CD1c-positive myeloid dendritic cell (primary cell): ENCODE measurements around the gene ERVW-1.

Experiments used
- DNase-seq: peaks from one replicate; pipeline ENCODE4 v3.0.0-alpha.2; 2016; ENCODE audit errors: extremely low spot score

The ERVW-1 gene

DNA sequence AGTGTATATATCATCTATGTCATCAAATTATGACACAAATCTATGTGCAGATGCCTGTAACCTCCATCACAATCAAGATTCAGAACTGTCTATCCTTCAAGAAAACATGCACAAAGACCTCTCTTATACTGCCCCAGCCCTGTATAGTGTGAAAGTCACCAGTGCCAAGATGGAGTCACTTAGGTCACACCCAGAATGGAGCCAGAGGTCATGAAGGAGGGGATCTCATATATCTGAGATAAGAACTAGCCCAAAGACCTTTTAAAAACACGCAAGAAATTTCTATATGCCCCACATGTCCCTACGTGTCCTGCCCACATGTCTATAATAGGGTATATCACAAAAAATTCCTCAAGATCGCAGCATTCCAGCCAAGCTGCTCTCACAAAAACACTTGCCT is 50.6 kb downstream of the ERVW-1 start:
- no peak for DNase-seq

DNA sequence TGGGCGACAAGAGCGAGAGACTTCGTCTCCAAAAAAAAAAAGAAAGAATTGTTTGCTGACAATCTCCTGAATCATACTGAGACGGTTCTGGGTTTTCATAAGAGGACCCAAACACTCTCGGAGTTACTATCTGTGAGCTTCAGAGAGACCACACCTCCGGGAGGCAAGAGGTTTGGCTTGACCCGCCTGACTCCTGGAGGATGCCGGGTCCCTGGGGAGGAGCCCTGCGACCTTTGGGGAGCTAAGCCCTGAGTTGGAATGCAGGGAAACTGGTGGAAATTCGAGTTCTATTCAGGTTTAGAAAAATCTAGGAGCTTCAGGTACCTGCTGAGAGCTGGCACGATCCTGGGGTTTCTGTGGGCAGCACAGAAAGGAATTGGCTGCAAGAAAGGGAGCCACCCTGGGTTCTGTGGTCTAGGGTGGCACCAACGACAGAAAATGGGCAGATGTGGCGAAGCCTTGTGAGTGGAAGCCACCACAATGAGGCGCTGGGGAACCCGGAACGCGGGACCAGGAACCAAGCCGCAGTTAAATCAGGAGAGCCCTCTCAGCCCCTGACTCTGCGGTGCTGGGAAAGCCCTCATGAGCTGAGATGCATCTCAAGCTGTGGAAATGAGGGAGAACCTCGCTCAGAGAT is 52.3 kb downstream of the ERVW-1 start:
- DNase-seq, result no peak

GRCh38 chr7:92423710-92424131 is 54.0 kb downstream of the ERVW-1 start:
- no peak for DNase-seq

DNA sequence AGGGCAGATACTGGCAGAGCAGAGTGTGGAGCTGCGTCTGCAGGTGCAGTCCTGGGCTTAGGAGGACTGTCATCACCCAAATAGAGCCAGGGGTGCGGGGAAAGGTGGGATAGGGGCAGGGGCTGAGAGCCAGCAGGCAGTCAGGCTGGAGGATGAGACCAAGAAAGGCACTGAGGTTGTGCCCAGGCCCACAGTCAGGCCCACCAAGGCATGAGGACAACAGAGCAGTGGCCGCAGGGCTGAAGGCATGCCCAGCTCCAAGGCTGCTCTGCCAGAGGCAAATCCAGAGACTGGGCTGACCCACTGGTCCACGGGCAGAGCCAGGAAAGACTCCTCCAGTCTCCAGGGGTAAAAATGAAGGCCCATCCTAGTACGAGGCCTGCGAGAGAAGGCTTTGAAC is 54.8 kb downstream of the ERVW-1 start:
- no peak for DNase-seq

DNA sequence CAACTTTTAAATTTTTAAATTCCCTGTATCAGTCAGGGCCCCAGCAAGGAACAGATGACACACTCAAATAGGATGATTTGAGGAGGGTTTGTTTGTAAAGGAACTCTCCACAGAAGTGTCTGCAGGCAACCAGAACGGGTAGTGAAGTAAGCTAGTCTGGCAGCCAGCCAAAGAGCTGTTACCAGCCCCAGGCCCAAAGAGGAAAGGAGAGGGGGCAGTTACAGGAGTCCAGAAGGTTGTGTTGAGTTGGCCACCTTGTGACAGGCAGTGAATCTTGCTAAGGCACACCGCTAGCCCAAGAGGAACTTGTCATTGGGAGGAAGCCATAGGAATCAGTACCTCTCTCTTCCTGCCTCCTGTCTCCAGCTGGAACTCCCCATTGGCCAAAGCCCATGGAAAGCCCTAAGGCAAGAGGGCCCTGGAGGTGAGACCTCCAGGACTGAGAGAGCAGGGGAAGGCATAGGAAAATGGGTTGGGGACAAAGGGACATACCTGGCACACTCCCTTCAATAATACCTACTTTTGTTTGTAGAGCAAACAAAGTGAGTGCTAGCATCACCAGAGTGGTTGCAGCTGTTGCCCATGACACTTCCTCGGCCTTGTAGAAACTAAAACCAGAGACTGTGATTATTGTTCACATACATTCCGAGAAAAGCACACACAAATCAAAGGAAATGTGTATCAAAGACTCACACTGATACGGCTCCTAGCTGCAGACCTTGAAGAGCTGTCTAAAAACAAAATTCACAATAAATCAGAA is 55.9 kb downstream of the ERVW-1 start:
- DNase-seq, result peak; percentile 15
